Neuronal stem cell (in vitro differentiated cells): ENCODE measurements around the gene CAPN9.

Experiments used
- DNase-seq: peaks from one replicate; pipeline ENCODE4 v3.0.0-alpha.2; 2013; ENCODE audit warnings: low spot score
- H2AFZ ChIP-seq: one replicate; pipeline ENCODE4 v1.6.1; 2013; ENCODE audit warnings: mild to moderate bottlenecking, low read length, inconsistent platforms
- H2AK5ac ChIP-seq: 2 replicates; pipeline ENCODE4 v1.6.1; 2013; ENCODE audit warnings: low read depth, mild to moderate bottlenecking, inconsistent platforms, low read length, moderate library complexity, mixed read lengths
- H2BK120ac ChIP-seq: 2 replicates; pipeline ENCODE4 v1.6.1; 2013; ENCODE audit warnings: low read depth, mild to moderate bottlenecking, inconsistent platforms, low read length, moderate library complexity, mixed read lengths
- H2BK12ac ChIP-seq: one replicate; pipeline ENCODE4 v1.6.1; 2013; ENCODE audit warnings: low read length, inconsistent platforms
- H2BK15ac ChIP-seq: 2 replicates; pipeline ENCODE4 v1.6.1; 2013; ENCODE audit warnings: mild to moderate bottlenecking, low read length, inconsistent platforms, mixed read lengths
- H2BK5ac ChIP-seq: one replicate; pipeline ENCODE4 v1.6.1; 2013; ENCODE audit warnings: inconsistent platforms, mild to moderate bottlenecking, low read length, moderate library complexity
- H3K14ac ChIP-seq: one replicate; pipeline ENCODE4 v1.6.1; 2013; ENCODE audit warnings: low read length, inconsistent platforms
- H3K18ac ChIP-seq: 2 replicates; pipeline ENCODE4 v1.6.1; 2013; ENCODE audit warnings: low read length, inconsistent platforms
- H3K23ac ChIP-seq: 2 replicates; pipeline ENCODE4 v1.6.1; 2013; ENCODE audit warnings: low read depth, mild to moderate bottlenecking, mixed read lengths, low read length, inconsistent platforms; ENCODE audit not compliant: poor library complexity
- H3K27ac ChIP-seq: replicated peaks from 3 replicates; pipeline ENCODE4 v1.5.1; 2013; ENCODE audit warnings: low read length, inconsistent platforms
- H3K27me3 ChIP-seq, 3 experiments: 2 replicates each; pipeline ENCODE4 v1.6.1; 2013; ENCODE audit warnings: low read length in 3 of 3, mild to moderate bottlenecking in 2 of 3, inconsistent platforms in 1 of 3, low read depth in 1 of 3, mixed read lengths in 1 of 3, moderate library complexity in 1 of 3; ENCODE audit not compliant: control insufficient read depth in 3 of 3, insufficient read depth in 3 of 3
- H3K36me3 ChIP-seq, 2 donors: replicated peaks in 1 of 2; 2 replicates each; pipeline ENCODE4 v1.6.1; 2013; ENCODE audit warnings: low read length in 2 of 2; ENCODE audit not compliant: control insufficient read depth in 2 of 2, insufficient read depth in 2 of 2
- H3K4ac ChIP-seq: 2 replicates; pipeline ENCODE4 v1.6.1; 2013; ENCODE audit warnings: inconsistent platforms, mild to moderate bottlenecking, low read length, moderate library complexity
- H3K4me1 ChIP-seq, 2 donors: 1 replicate in 1 of 2; 2 replicates in 1 of 2; pipeline ENCODE4 v1.6.1; 2013; ENCODE audit warnings: low read length in 2 of 2, low read depth in 1 of 2; ENCODE audit not compliant: control insufficient read depth in 2 of 2, insufficient read depth in 1 of 2
- H3K4me2 ChIP-seq: one replicate; pipeline ENCODE4 v1.6.1; 2013; ENCODE audit warnings: mild to moderate bottlenecking, low read length, inconsistent platforms; ENCODE audit not compliant: insufficient read depth, poor library complexity, severe bottlenecking
- H3K4me3 ChIP-seq, 2 donors: 2 replicates each; pipeline ENCODE4 v1.5.1; 2013; ENCODE audit warnings: low read length in 2 of 2, mild to moderate bottlenecking in 2 of 2, inconsistent platforms in 1 of 2, moderate library complexity in 1 of 2
- H3K79me1 ChIP-seq: one replicate; pipeline ENCODE4 v1.6.1; 2013; ENCODE audit warnings: low read depth, mild to moderate bottlenecking, inconsistent platforms, low read length, moderate library complexity
- H3K9ac ChIP-seq: one replicate; pipeline ENCODE4 v1.6.1; 2013; ENCODE audit warnings: mild to moderate bottlenecking, low read depth, low read length, inconsistent platforms; ENCODE audit not compliant: poor library complexity
- H3K9me3 ChIP-seq, 2 donors: replicated peaks in 1 of 2; 2 replicates each; pipeline versions ENCODE3 to v1.6.1; 2013; ENCODE audit warnings: low read length in 2 of 2, mild to moderate bottlenecking in 2 of 2, inconsistent platforms in 1 of 2, low read depth in 1 of 2, mixed read lengths in 1 of 2, moderate library complexity in 1 of 2; ENCODE audit not compliant: control insufficient read depth in 2 of 2, insufficient read depth in 1 of 2
- H4K8ac ChIP-seq: one replicate; pipeline ENCODE4 v1.6.1; 2013; ENCODE audit warnings: low read depth, mild to moderate bottlenecking, inconsistent platforms, low read length, moderate library complexity
- H4K91ac ChIP-seq: one replicate; pipeline ENCODE4 v1.6.1; 2013; ENCODE audit warnings: low read length, low read depth, mild to moderate bottlenecking, inconsistent platforms; ENCODE audit not compliant: poor library complexity
- WGBS, 2 donors: extraction: QIAGEN DNeasy Blood & Tissue Kit; methylation state at CpG; one replicate each; pipeline ENCODE4 v1.1.7; 2013; ENCODE audit warnings: missing lambda C conversion rate in 2 of 2, mixed read lengths in 1 of 2; ENCODE audit not compliant: insufficient read length in 2 of 2, insufficient replicate concordance in 1 of 2; ENCODE audit errors: extremely low coverage in 2 of 2; 5-methylcytosine and 5-hydroxymethylcytosine counted together

The CAPN9 gene

GRCh38 chr1:230785636-230786384, 38.6 kb downstream of the CAPN9 start:
- Histone ChIP-seq H4K91ac (no peak overlapping the region), H2AK5ac (no peak overlapping the region), H3K4me1 (peaks cover 5 to 26% of the 10 kb centered on the region in 2 donors), H2AFZ (no peak overlapping the region), H3K79me1 (no peaks in the 10 kb centered on the region), H3K14ac (no peak overlapping the region), H3K9ac (no peak overlapping the region), H2BK12ac (no peak overlapping the region), H2BK120ac (no peak overlapping the region), H2BK15ac (no peak overlapping the region), H3K4ac (no peak overlapping the region), H3K23ac (no peak overlapping the region), H3K18ac (no peak overlapping the region), H4K8ac (no peak overlapping the region), H3K4me3 (no peak overlapping the region), H3K27me3 (no peaks in the 10 kb centered on the region), H3K9me3 (peaks cover 0 to 4% of the 10 kb centered on the region in 2 donors), H3K4me2 (no peak overlapping the region), H3K36me3 (no peaks in the 10 kb centered on the region), H3K27ac (no peak overlapping the region), H2BK5ac (no peak overlapping the region)
- no peak for DNase-seq
- no CpG with 5 or more reads among the region's 2 CpGs for WGBS, 2 donors

- Histone ChIP-seq H4K91ac (no peak overlapping the region), H3K36me3 (no peaks in the 10 kb centered on the region), H2BK120ac (no peak overlapping the region), H3K4me1 (peaks cover 5 to 26% of the 10 kb centered on the region in 2 donors), H2AK5ac (no peak overlapping the region), H3K79me1 (no peaks in the 10 kb centered on the region), H4K8ac (no peak overlapping the region), H2BK12ac (no peak overlapping the region), H2BK15ac (no peak overlapping the region), H3K4me2 (no peak overlapping the region), H3K18ac (no peak overlapping the region), H3K27me3 (no peaks in the 10 kb centered on the region), H3K4me3 (no peak overlapping the region), H3K14ac (no peak overlapping the region), H3K9ac (no peak overlapping the region), H3K27ac (no peak overlapping the region), H3K4ac (no peak overlapping the region), H3K23ac (no peak overlapping the region), H2AFZ (no peak overlapping the region), H2BK5ac (no peak overlapping the region), H3K9me3 (peaks cover 0 to 4% of the 10 kb centered on the region in 2 donors)
- WGBS, 2 donors: no CpG with 5 or more reads among the region's 3 CpGs
- no peak for DNase-seq
These were observed 39.2 kb downstream of the CAPN9 start for GRCh38 chr1:230786385-230786753.

GRCh38 chr1:230787471-230787870, 40.3 kb downstream of the CAPN9 start:
- Histone ChIP-seq H3K4ac (no peak overlapping the region), H3K4me2 (no peak overlapping the region), H2AK5ac (peak overlapping the region; percentile 60), H3K9me3 (peaks cover 0 to 4% of the 10 kb centered on the region in 2 donors), H3K14ac (no peak overlapping the region), H3K27me3 (no peaks in the 10 kb centered on the region), H2BK15ac (no peak overlapping the region), H3K9ac (no peak overlapping the region), H3K23ac (no peak overlapping the region), H4K8ac (no peak overlapping the region), H3K79me1 (no peaks in the 10 kb centered on the region), H2AFZ (no peak overlapping the region), H3K4me3 (no peak overlapping the region), H3K27ac (no peak overlapping the region), H3K36me3 (no peaks in the 10 kb centered on the region), H2BK12ac (no peak overlapping the region), H2BK5ac (peak overlapping the region; percentile 50), H3K18ac (no peak overlapping the region), H2BK120ac (no peak overlapping the region), H4K91ac (no peak overlapping the region), H3K4me1 (peaks cover 5 to 26% of the 10 kb centered on the region in 2 donors)
- no peak for DNase-seq
- WGBS, 2 donors: no CpG with 5 or more reads among the region's 7 CpGs

- Histone ChIP-seq H3K9ac (no peak overlapping the region), H2BK120ac (no peak overlapping the region), H3K18ac (peak overlapping the region; percentile 41), H3K79me1 (no peaks in the 10 kb centered on the region), H3K4me1 (peaks cover 5 to 26% of the 10 kb centered on the region in 2 donors), H3K4me3 (no peak overlapping the region), H2BK15ac (no peak overlapping the region), H3K23ac (no peak overlapping the region), H3K4ac (no peak overlapping the region), H2AK5ac (no peak overlapping the region), H3K4me2 (no peak overlapping the region), H3K14ac (peak overlapping the region; percentile 73), H3K27ac (no peak overlapping the region), H3K9me3 (peaks cover 0 to 4% of the 10 kb centered on the region in 2 donors), H2BK5ac (no peak overlapping the region), H4K91ac (no peak overlapping the region), H4K8ac (no peak overlapping the region), H2BK12ac (no peak overlapping the region), H3K27me3 (no peaks in the 10 kb centered on the region), H3K36me3 (no peaks in the 10 kb centered on the region), H2AFZ (no peak overlapping the region)
- no CpG with 5 or more reads among the region's 10 CpGs for WGBS, 2 donors
- no peak for DNase-seq
These were observed 41.5 kb downstream of the CAPN9 start for GRCh38 chr1:230788561-230789275.
